ENCODE measurements around the gene BRWD1. TPM values are rescaled to one million over a fixed set of nuclear protein-coding genes. Genes with fewer than 3 reads are reported as not detected.

Gene BRWD1
- total RNA-seq, 1 experiment from 2014 or later = 28.8 TPM

GRCh38 chr21:39282911-39283310 is 30.5 kb downstream of the BRWD1 start:
- no peaks in the 10 kb centered on the region for H3K4me1 Mint-ChIP-seq (ENCODE audit: low read depth, unreplicated experiment)
- H3K27ac Mint-ChIP-seq (ENCODE audit: unreplicated experiment) = no peak overlapping the region
- TF ChIP-seq CTCF (IDR thresholded peaks at IDR 0.05; ENCODE audit: unreplicated experiment) = no peak
- CTCF ChIA-PET = interaction anchor here (0.6 kb wide), 1 partner anchor 21 kb away, joined by 4 read pairs; no protein-coding TSS in a partner anchor
- peaks cover 27% of the 10 kb centered on the region for H3K36me3 Mint-ChIP-seq (ENCODE audit: insufficient read depth, unreplicated experiment)
- intact Hi-C loops (cut with micrococcal nuclease; ENCODE audit: unreplicated experiment) = no loop called here
- no peak for DNase-seq
- no TSS peak for BruUV-seq (replicated peaks)
- H3K4me3 Mint-ChIP-seq (ENCODE audit: low read depth, unreplicated experiment) = no peak overlapping the region
- no peaks in the 10 kb centered on the region for H3K9me3 Mint-ChIP-seq (ENCODE audit: low read depth, unreplicated experiment)
- no peaks in the 10 kb centered on the region for H3K27me3 Mint-ChIP-seq (ENCODE audit: unreplicated experiment)

DNA sequence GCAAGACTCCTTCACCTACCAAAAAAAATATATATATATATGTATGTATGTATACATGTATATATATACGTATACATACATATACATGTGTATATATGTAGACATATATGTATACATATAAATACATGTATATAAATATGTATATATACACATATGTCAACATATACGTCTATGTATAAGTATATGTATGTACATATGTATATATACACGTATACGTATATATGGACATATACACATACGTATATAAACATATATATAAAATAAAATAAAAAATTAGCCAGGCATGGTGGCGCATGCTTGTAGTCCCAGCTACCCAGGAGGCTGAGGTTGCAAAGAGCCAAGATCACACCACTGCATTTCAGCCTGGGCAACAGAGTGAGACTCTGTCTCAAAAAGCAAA is 31.6 kb downstream of the BRWD1 start:
- H3K36me3 Mint-ChIP-seq (ENCODE audit: insufficient read depth, unreplicated experiment) = peaks cover 17% of the 10 kb centered on the region
- H3K4me1 Mint-ChIP-seq (ENCODE audit: low read depth, unreplicated experiment) = no peaks in the 10 kb centered on the region

GRCh38 chr21:39281207-39281606 is 32.2 kb downstream of the BRWD1 start:
- Mint-ChIP-seq H3K4me3 (ENCODE audit: low read depth, unreplicated experiment) (no peak overlapping the region), H3K9me3 (ENCODE audit: low read depth, unreplicated experiment) (no peaks in the 10 kb centered on the region), H3K36me3 (ENCODE audit: insufficient read depth, unreplicated experiment) (peaks cover 17% of the 10 kb centered on the region), H3K27me3 (ENCODE audit: unreplicated experiment) (no peaks in the 10 kb centered on the region), H3K4me1 (ENCODE audit: low read depth, unreplicated experiment) (no peaks in the 10 kb centered on the region), H3K27ac (ENCODE audit: unreplicated experiment) (no peak overlapping the region)
- BruUV-seq (replicated peaks) = no TSS peak
- no peak for DNase-seq
- CTCF ChIA-PET = no interaction called here
- intact Hi-C loops (cut with micrococcal nuclease; ENCODE audit: unreplicated experiment) = no loop called here
- no peak for TF ChIP-seq CTCF (IDR thresholded peaks at IDR 0.05; ENCODE audit: unreplicated experiment)

More for the DNA sequence above, 31.6 kb downstream of the BRWD1 start:
- Mint-ChIP-seq H3K27me3 (ENCODE audit: unreplicated experiment) (no peaks in the 10 kb centered on the region), H3K4me3 (ENCODE audit: low read depth, unreplicated experiment) (no peak overlapping the region), H3K27ac (ENCODE audit: unreplicated experiment) (no peak overlapping the region), H3K9me3 (ENCODE audit: low read depth, unreplicated experiment) (no peaks in the 10 kb centered on the region)
- DNase-seq = no peak
- no TSS peak for BruUV-seq (replicated peaks)
- CTCF ChIA-PET = no interaction called here
- intact Hi-C loops (cut with micrococcal nuclease; ENCODE audit: unreplicated experiment) = no loop called here
- TF ChIP-seq CTCF (IDR thresholded peaks at IDR 0.05; ENCODE audit: unreplicated experiment) = no peak

DNA sequence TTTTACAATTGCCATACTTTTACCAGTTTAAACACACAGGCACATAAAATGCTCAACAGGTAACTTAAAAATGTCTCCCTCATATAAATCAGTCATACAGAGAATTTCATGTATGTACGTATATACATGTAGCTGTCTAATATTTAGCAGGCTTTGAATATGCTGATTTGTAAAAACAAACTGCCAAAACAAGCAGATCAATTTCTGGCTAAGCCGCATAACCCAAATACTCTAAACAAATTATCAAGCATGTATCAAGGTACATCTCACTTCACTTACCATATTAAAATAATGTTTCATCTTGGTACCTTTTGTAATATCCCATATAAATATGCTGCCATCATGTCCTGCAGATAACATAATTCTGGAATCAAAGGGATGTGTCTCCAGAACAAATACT is 43.8 kb downstream of the BRWD1 start:
- Mint-ChIP-seq H3K27ac (ENCODE audit: unreplicated experiment) (no peak overlapping the region), H3K36me3 (ENCODE audit: insufficient read depth, unreplicated experiment) (peaks cover 32% of the 10 kb centered on the region), H3K9me3 (ENCODE audit: low read depth, unreplicated experiment) (no peaks in the 10 kb centered on the region), H3K27me3 (ENCODE audit: unreplicated experiment) (no peaks in the 10 kb centered on the region), H3K4me3 (ENCODE audit: low read depth, unreplicated experiment) (no peak overlapping the region), H3K4me1 (ENCODE audit: low read depth, unreplicated experiment) (no peaks in the 10 kb centered on the region)
- no peak for TF ChIP-seq CTCF (IDR thresholded peaks at IDR 0.05; ENCODE audit: unreplicated experiment)
- CTCF ChIA-PET = no interaction called here
- intact Hi-C loops (cut with micrococcal nuclease; ENCODE audit: unreplicated experiment) = no loop called here
- no TSS peak for BruUV-seq (replicated peaks)
- DNase-seq = no peak

Measured in Calu3 (cell line).